B cell (primary cell): ENCODE data around the gene MPIG6B. TPM values are rescaled to one million over a fixed set of nuclear protein-coding genes. Genes with fewer than 3 reads are reported as not detected.

Experiments used
- ATAC-seq: fragments of 200-7000 bp; cut with Tn5 transposase; one replicate; pipeline ENCODE4 v1.10.0; 2021; ENCODE audit warnings: low read depth, mild to moderate bottlenecking, moderate number of reproducible peaks, moderate library complexity
- CTCF ChIA-PET: fragments of 350-600 bp; sonication (Branson Sonifier 250); formaldehyde crosslinking; loops from one replicate; lab custom pipeline; 2021; ENCODE audit warnings: antibody characterized with exemption, inconsistent platforms; lab: Charles Lee
- POLR2A ChIA-PET: fragments of 350-600 bp; sonication (Branson Sonifier 250); formaldehyde crosslinking; loops from one replicate; lab custom pipeline; 2021; ENCODE audit warnings: antibody characterized with exemption; lab: Charles Lee
- DNase-seq: peaks from one replicate; pipeline ENCODE4 v3.0.0; 2013
- H2AFZ ChIP-seq: 2 replicates; pipeline ENCODE4 v1.6.1; 2012; ENCODE audit warnings: mild to moderate bottlenecking, low read depth, low read length; ENCODE audit not compliant: insufficient read depth, poor library complexity, severe bottlenecking
- H3K27ac ChIP-seq, 2 donors: 1 replicate in 1 of 2; 2 replicates in 1 of 2; pipeline ENCODE4 v1.5.1; 2012 to 2013; ENCODE audit warnings: low read length in 2 of 2, mild to moderate bottlenecking in 2 of 2, moderate library complexity in 1 of 2
- H3K27me3 ChIP-seq, 4 experiments: fragments of 200-600 bp in 1 of 4; sonication (generic) in 1 of 4; replicated peaks in 1 of 4; 1 replicate in 2 of 4; 2 replicates in 2 of 4; pipeline versions ENCODE4 v1.6.1 to v1.7.0; 2013 to 2016; ENCODE audit warnings: low read length in 3 of 4, mild to moderate bottlenecking in 2 of 4, mixed read lengths in 1 of 4, moderate library complexity in 1 of 4; ENCODE audit not compliant: insufficient read depth in 4 of 4, control insufficient read depth in 3 of 4; ENCODE audit errors: control extremely low read depth in 1 of 4
- H3K36me3 ChIP-seq, 2 experiments: replicated peaks in 1 of 2; 1 replicate in 1 of 2; 2 replicates in 1 of 2; pipeline versions ENCODE4 v1.6.1 to v1.7.1; 2013; ENCODE audit warnings: low read length in 1 of 2; ENCODE audit not compliant: insufficient read depth in 2 of 2, control insufficient read depth in 1 of 2; ENCODE audit errors: control extremely low read depth in 1 of 2, extremely low read depth in 1 of 2
- H3K4me1 ChIP-seq, 2 donors: fragments of 200-600 bp in 1 of 2; sonication (generic) in 1 of 2; 1 replicate in 1 of 2; 2 replicates in 1 of 2; pipeline versions ENCODE4 v1.5.1 to v1.6.1; 2013 to 2017; ENCODE audit warnings: low read length in 2 of 2; ENCODE audit not compliant: control insufficient read depth in 2 of 2, insufficient read depth in 2 of 2
- H3K4me2 ChIP-seq: replicated peaks from 2 replicates; pipeline ENCODE3; 2012; ENCODE audit warnings: mild to moderate bottlenecking, low read depth, low read length; ENCODE audit not compliant: poor library complexity, severe bottlenecking
- H3K4me3 ChIP-seq, 5 experiments: fragments of 200-600 bp in 1 of 5; sonication (generic) in 1 of 5; 1 replicate in 3 of 5; 2 replicates in 2 of 5; pipeline versions ENCODE4 v1.5.1 to v1.7.0; 2011 to 2016; ENCODE audit warnings: low read length in 4 of 5, mild to moderate bottlenecking in 4 of 5, low read depth in 2 of 5, control low read depth in 1 of 5, moderate library complexity in 1 of 5; ENCODE audit not compliant: insufficient read depth in 1 of 5; ENCODE audit errors: control extremely low read depth in 1 of 5, extremely low read depth in 1 of 5
- H3K79me2 ChIP-seq: fragments of 200-600 bp; sonication (generic); one replicate; pipeline ENCODE4 v1.6.0; 2016; ENCODE audit warnings: low read length; ENCODE audit not compliant: control insufficient read depth, insufficient read depth
- H3K9ac ChIP-seq: fragments of 200-600 bp; sonication (generic); 2 replicates; pipeline ENCODE4 v1.6.1; 2017; ENCODE audit warnings: mild to moderate bottlenecking, low read length, moderate library complexity
- H3K9me3 ChIP-seq, 3 donors: one replicate each; pipeline versions ENCODE4 v1.6.1 to v1.7.1; 2013; ENCODE audit warnings: low read length in 2 of 3; ENCODE audit not compliant: control insufficient read depth in 2 of 3, insufficient read depth in 1 of 3; ENCODE audit errors: control extremely low read depth in 1 of 3
- H4K20me1 ChIP-seq: 2 replicates; pipeline ENCODE4 v1.6.0; 2012; ENCODE audit warnings: mild to moderate bottlenecking, low read length; ENCODE audit not compliant: insufficient read depth, control insufficient read depth, poor library complexity, severe bottlenecking
- H3K27ac Mint-ChIP-seq: one replicate; pipeline ENCODE4 v1.8.0; 2021; ENCODE audit warnings: mixed read lengths
- H3K27me3 Mint-ChIP-seq: one replicate; pipeline ENCODE4 v1.8.0; 2021; ENCODE audit warnings: mixed read lengths
- H3K4me1 Mint-ChIP-seq: one replicate; pipeline ENCODE4 v1.8.0; 2021; ENCODE audit warnings: mixed read lengths
- H3K4me3 Mint-ChIP-seq: one replicate; pipeline ENCODE4 v1.8.0; 2021; ENCODE audit warnings: mixed read lengths
- H3K9me3 Mint-ChIP-seq: one replicate; pipeline ENCODE4 v1.8.0; 2022; ENCODE audit warnings: mixed read lengths; ENCODE audit not compliant: insufficient read depth
- EZH2 ChIP-seq: IDR thresholded peaks from 2 replicates; pipeline ENCODE4 v1.6.1; 2012; ENCODE audit warnings: borderline replicate concordance, low read depth, mild to moderate bottlenecking, moderate library complexity, low read length; ENCODE audit not compliant: insufficient read depth, poor library complexity, severe bottlenecking
- WGBS: methylation state at CpG from one replicate; pipeline ENCODE4 v1.1.5; 2013; ENCODE audit warnings: missing lambda C conversion rate; ENCODE audit not compliant: insufficient coverage; 5-methylcytosine and 5-hydroxymethylcytosine counted together
- intact Hi-C: fragments of 100-400 bp; cut with micrococcal nuclease; formaldehyde crosslinking; loops from one replicate; pipeline ENCODE4 v1.10.0; 2022
- polyA plus RNA-seq: library from polyadenylated mRNA; depleted of rRNA; stranded (reverse); fragments of >200 nt; gene quantifications from 2 replicates; pipeline ENCODE4 v1.2.3, GENCODE V29; 2012
- total RNA-seq, 2 donors: library from RNA; stranded (reverse); fragments of 120-200 nt in 1 of 2; gene quantifications; 1 replicate in 1 of 2; 2 replicates in 1 of 2; pipeline versions ENCODE4 v1.2.3 to v1.2.4, GENCODE V29; 2013 to 2022
- TF ChIP-seq, protein P1 (sequence below): fragments of 200-600 bp; IDR thresholded peaks from one replicate; pipeline ENCODE4 v1.8.0; 2022; ENCODE audit warnings: antibody characterized with exemption, mild to moderate bottlenecking

The MPIG6B gene
- total and polyA plus RNA-seq, 2 donors (not counting 1 experiment from before 2014, with no cell fraction given) = 0.54 to 1.6 TPM

DNA sequence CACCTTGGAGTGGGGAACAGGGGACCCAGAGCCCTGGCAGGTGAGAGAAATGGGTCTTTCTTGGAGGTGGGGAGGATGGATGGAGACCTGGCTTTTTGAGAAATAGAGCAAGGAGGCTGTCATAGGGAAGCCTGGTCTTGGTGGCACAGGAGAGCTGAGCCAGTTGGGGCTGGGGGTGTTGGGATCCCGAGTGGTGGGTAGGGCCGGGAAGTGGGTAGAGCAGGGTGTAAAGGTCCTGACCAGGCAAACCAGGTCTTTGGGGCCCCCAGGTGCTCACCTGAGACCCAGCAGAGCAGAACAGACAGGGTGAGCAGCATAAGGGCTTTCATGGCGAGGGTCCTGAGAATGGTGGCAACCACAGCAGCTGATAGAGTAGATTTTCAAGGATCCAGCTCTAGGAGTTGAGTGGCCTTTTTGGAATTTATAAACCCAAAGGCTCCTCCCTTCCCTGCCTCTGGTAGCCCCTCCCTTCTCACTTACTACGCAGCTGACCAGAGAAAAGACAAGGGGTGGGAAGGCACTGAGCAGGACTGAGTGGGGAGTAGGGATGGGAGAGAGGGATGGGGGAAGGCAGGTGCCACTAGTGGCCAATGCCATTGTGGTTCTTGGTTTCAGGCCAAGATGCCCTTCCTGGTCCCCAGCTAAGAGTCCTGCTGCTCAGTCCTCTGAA lies 1.7 kb upstream of the MPIG6B start, which contains the start of gene LY6G6C:
TSS of gene LY6G6C (minus strand) at position 396 of the 670 bp plus-strand sequence. CDS start at position 329, 67 bp downstream.
- no peak for TF ChIP-seq EZH2
- TF ChIP-seq, protein P1, sequence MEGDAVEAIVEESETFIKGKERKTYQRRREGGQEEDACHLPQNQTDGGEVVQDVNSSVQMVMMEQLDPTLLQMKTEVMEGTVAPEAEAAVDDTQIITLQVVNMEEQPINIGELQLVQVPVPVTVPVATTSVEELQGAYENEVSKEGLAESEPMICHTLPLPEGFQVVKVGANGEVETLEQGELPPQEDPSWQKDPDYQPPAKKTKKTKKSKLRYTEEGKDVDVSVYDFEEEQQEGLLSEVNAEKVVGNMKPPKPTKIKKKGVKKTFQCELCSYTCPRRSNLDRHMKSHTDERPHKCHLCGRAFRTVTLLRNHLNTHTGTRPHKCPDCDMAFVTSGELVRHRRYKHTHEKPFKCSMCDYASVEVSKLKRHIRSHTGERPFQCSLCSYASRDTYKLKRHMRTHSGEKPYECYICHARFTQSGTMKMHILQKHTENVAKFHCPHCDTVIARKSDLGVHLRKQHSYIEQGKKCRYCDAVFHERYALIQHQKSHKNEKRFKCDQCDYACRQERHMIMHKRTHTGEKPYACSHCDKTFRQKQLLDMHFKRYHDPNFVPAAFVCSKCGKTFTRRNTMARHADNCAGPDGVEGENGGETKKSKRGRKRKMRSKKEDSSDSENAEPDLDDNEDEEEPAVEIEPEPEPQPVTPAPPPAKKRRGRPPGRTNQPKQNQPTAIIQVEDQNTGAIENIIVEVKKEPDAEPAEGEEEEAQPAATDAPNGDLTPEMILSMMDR = no peak
- CTCF ChIA-PET = no interaction called here

DNA sequence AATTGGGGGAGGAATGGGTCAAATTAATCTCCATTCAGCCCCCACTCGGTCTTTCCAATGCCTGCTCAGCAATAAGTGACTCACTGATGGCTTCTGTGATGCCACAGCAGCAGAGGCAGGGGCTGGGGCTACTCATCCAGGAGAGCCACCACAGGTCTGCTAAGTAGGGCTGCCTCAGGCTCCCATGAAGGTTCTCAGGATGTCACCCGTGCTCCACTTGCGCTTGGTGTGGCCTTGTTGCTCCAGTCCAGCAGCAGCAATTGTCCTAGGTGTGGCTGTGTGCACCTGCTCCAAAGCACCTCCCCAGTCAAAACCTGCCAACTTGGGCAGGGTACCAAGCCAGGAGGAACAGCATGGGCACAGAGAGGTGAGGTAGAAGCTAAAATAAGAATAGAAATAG lies 1.0 kb upstream of the MPIG6B start:
- POLR2A ChIA-PET = no interaction called here
- intact Hi-C loops = no loop called here

More for the DNA sequence above, 1.7 kb upstream of the MPIG6B start, which contains the start of gene LY6G6C:
- H3K4me1 ChIP-seq = peaks cover 12 to 19% of the 10 kb centered on the region in 2 donors
- Mint-ChIP-seq H3K9me3 (no peaks in the 10 kb centered on the region), H3K4me1 (peaks cover 28% of the 10 kb centered on the region), H3K27ac (no peak within 1 kb of the TSS), H3K27me3 (no peaks in the 10 kb centered on the region), H3K4me3 (no peak within 1 kb of the TSS)
- H3K27me3 ChIP-seq = no peaks in the 10 kb centered on the region
- intact Hi-C loops = no loop called here
- DNase-seq (no peak), ATAC-seq (no peak)
- H3K79me2 ChIP-seq = no peaks in the 10 kb centered on the region
- peaks cover 0 to 10% of the 10 kb centered on the region in 2 experiments for H3K36me3 ChIP-seq
- H3K9ac ChIP-seq = no peak within 1 kb of the TSS
- H3K9me3 ChIP-seq = no peaks in the 10 kb centered on the region
- H4K20me1 ChIP-seq = no peaks in the 10 kb centered on the region
- WGBS = 86% methylated on average over 2 of the region's 4 CpGs
- no peak within 1 kb of the TSS for H3K27ac ChIP-seq
- no peak within 1 kb of the TSS for H3K4me3 ChIP-seq
- POLR2A ChIA-PET = no interaction called here
- H2AFZ ChIP-seq = no peak within 1 kb of the TSS
- no peak within 1 kb of the TSS for H3K4me2 ChIP-seq

More for the DNA sequence above, 1.0 kb upstream of the MPIG6B start:
- peaks cover 5% of the 10 kb centered on the region for H3K79me2 ChIP-seq
- H3K4me1 ChIP-seq = peaks cover 19 to 26% of the 10 kb centered on the region in 2 donors
- 100% methylated on average over 2 of the region's 3 CpGs for WGBS
- CTCF ChIA-PET = no interaction called here
- H2AFZ ChIP-seq = no peak overlapping the region
- H4K20me1 ChIP-seq = no peaks in the 10 kb centered on the region
- no peak overlapping the region for H3K27ac ChIP-seq
- Mint-ChIP-seq H3K4me1 (peaks cover 35% of the 10 kb centered on the region), H3K27ac (no peak overlapping the region), H3K27me3 (no peaks in the 10 kb centered on the region), H3K4me3 (no peak overlapping the region), H3K9me3 (no peaks in the 10 kb centered on the region)
- H3K27me3 ChIP-seq = no peaks in the 10 kb centered on the region
- no peak for DNase-seq
- H3K9me3 ChIP-seq = no peaks in the 10 kb centered on the region
- H3K36me3 ChIP-seq = peaks cover 0 to 17% of the 10 kb centered on the region in 2 experiments
- no peak overlapping the region for H3K4me2 ChIP-seq
- no peak for ATAC-seq
- no peak overlapping the region for H3K9ac ChIP-seq
- no peak overlapping the region for H3K4me3 ChIP-seq
- TF ChIP-seq, protein P1 = no peak
- no peak for TF ChIP-seq EZH2
